Right atrium auricular region (tissue), 2 donors: ENCODE data around the gene SPAG16. TPM values are rescaled to one million over a fixed set of nuclear protein-coding genes. Genes with fewer than 3 reads are reported as not detected.
A peak's percentile ranks its signal among the peaks of the same experiment; 100 is the strongest.

ENCODE experiments used
- DNase-seq: peaks from one replicate; pipeline ENCODE4 v3.0.0-alpha.2; 2019; ENCODE audit warnings: low spot score
- H3K27ac ChIP-seq, 2 donors: fragments of 200-600 bp; sonication (generic); 1 replicate in 1 of 2; 2 replicates in 1 of 2; pipeline ENCODE4 v1.5.1; 2016 to 2019
- H3K27me3 ChIP-seq, 2 donors: fragments of 200-600 bp; sonication (generic); one replicate each; pipeline versions ENCODE4 v1.5.1 to v1.6.0; 2017 to 2019
- H3K36me3 ChIP-seq: fragments of 200-600 bp; sonication (generic); one replicate; pipeline ENCODE4 v1.5.1; 2016
- H3K4me1 ChIP-seq, 2 donors: fragments of 200-600 bp; sonication (generic); one replicate each; pipeline versions ENCODE4 v1.5.1 to v1.6.0; 2017 to 2019
- H3K4me3 ChIP-seq, 2 donors: fragments of 200-600 bp; sonication (generic); 1 replicate in 1 of 2; 2 replicates in 1 of 2; pipeline ENCODE4 v1.5.1; 2017 to 2019; ENCODE audit warnings: mild to moderate bottlenecking in 1 of 2, moderate library complexity in 1 of 2
- H3K9me3 ChIP-seq, 2 donors: fragments of 200-600 bp; sonication (generic); one replicate each; pipeline ENCODE4 v1.5.1; 2019
- total RNA-seq, 2 donors: library from RNA; depleted of rRNA; stranded (reverse); fragments of >200 nt; gene quantifications; one replicate each; pipeline ENCODE4 v1.1.0, GENCODE V29; 2016
- TF ChIP-seq, protein P1 (sequence below), 2 donors: fragments of 200-600 bp; sonication (generic); IDR thresholded peaks; one replicate each; pipeline ENCODE4 v1.5.1; 2019; ENCODE audit warnings: antibody characterized with exemption in 2 of 2

Gene SPAG16
- total RNA-seq, 2 donors from 2014 or later: 17.3 to 18.3 TPM

DNA sequence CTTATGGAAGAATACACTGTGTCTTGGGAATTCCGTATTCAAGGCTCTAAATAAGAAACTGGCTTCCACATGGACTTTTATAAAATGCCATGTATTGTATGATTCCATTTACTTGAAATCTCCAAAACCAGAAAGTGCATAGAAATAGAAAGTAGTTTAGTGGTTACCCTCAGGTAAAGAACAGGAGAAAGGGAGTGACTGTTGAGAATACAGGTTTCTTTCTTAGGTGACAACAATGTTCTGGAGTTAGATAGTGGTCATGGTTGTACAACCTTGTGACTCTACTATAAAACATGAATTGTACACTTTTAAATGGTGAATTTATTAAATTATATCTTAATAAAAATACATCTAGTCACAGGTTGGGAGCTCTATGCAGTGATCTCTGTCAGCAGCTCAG is 481.8 kb downstream of the SPAG16 start:
- no peaks in the 10 kb centered on the region for H3K9me3 ChIP-seq
- TF ChIP-seq, protein P1, sequence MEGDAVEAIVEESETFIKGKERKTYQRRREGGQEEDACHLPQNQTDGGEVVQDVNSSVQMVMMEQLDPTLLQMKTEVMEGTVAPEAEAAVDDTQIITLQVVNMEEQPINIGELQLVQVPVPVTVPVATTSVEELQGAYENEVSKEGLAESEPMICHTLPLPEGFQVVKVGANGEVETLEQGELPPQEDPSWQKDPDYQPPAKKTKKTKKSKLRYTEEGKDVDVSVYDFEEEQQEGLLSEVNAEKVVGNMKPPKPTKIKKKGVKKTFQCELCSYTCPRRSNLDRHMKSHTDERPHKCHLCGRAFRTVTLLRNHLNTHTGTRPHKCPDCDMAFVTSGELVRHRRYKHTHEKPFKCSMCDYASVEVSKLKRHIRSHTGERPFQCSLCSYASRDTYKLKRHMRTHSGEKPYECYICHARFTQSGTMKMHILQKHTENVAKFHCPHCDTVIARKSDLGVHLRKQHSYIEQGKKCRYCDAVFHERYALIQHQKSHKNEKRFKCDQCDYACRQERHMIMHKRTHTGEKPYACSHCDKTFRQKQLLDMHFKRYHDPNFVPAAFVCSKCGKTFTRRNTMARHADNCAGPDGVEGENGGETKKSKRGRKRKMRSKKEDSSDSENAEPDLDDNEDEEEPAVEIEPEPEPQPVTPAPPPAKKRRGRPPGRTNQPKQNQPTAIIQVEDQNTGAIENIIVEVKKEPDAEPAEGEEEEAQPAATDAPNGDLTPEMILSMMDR (IDR thresholded peaks at IDR 0.05): no peak
- no peak for DNase-seq
- H3K27me3 ChIP-seq: no peaks in the 10 kb centered on the region
- no peaks in the 10 kb centered on the region for H3K36me3 ChIP-seq
- no peak overlapping the region for H3K27ac ChIP-seq
- H3K4me3 ChIP-seq: no peak overlapping the region
- H3K4me1 ChIP-seq: no peaks in the 10 kb centered on the region

DNA sequence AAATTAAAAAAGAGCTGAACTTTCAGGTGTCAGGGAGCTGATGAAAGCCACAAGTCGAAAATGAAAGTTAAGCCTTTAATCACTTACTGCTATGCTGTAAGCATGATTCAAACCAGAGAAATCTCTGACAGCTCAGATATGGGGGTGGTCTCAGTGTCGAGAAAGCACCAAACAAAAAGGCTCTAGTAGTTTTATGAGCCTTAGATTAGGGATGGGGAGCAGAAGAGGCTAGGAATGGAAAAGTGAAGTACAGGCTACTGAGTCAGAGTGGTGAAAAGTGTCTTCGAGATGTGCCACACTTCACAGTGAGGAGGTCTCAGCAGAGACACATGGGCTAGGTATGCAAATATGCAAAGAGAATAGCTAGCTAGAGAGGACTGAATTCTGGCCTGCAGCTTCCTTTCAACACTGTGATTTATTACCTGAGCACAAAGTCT is 482.2 kb downstream of the SPAG16 start:
- Histone ChIP-seq H3K4me3 (no peak overlapping the region), H3K4me1 (no peaks in the 10 kb centered on the region), H3K27me3 (no peaks in the 10 kb centered on the region), H3K9me3 (no peaks in the 10 kb centered on the region), H3K36me3 (no peaks in the 10 kb centered on the region), H3K27ac (no peak overlapping the region)
- DNase-seq: no peak
- TF ChIP-seq, protein P1 (IDR thresholded peaks at IDR 0.05): no peak

DNA sequence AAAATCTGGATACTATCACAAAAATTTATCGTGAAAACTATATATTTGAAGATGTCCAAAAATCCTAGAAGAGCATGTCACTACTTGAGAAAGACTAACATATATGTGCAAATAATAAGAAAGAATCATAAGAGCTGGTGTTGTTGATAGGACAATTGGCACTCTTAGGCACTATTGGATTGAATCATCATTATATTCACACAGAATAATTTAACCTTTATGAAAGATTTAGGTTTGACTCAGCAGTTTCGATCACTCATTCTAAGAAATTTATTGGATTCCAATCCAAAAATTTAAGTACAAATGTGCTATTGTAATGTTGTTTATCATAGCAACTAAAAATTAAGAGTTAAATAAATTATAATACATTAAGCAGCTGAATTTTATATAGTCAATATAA is 503.6 kb downstream of the SPAG16 start:
- no peak overlapping the region for H3K27ac ChIP-seq
- H3K4me3 ChIP-seq: no peak overlapping the region
- DNase-seq: no peak
- no peaks in the 10 kb centered on the region for H3K36me3 ChIP-seq
- H3K9me3 ChIP-seq: no peaks in the 10 kb centered on the region
- no peaks in the 10 kb centered on the region for H3K27me3 ChIP-seq
- TF ChIP-seq, protein P1 (IDR thresholded peaks at IDR 0.05): no peak
- no peaks in the 10 kb centered on the region for H3K4me1 ChIP-seq

DNA sequence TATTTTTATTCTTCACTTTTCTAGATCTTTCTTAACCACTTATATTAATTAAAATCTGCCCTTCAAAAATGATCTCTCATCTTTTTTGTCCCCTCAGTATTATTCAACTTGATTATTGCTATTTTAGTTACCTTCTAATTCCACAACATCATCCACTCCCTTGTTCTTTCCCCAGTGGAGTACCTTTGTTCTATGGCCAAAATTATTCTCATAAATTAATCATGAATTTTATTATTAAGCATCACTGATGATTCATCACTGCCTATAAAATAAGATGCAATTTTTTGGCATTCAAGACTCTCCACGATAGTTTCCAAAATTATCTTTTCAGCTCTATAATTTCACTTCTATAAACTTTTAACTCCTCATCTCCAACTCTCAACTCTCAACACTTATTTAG is 505.7 kb downstream of the SPAG16 start:
- no peaks in the 10 kb centered on the region for H3K36me3 ChIP-seq
- H3K27ac ChIP-seq: no peak overlapping the region
- H3K27me3 ChIP-seq: no peaks in the 10 kb centered on the region
- no peaks in the 10 kb centered on the region for H3K4me1 ChIP-seq
- no peaks in the 10 kb centered on the region for H3K9me3 ChIP-seq
- no peak for DNase-seq
- TF ChIP-seq, protein P1 (IDR thresholded peaks at IDR 0.05): no peak
- no peak overlapping the region for H3K4me3 ChIP-seq

DNA sequence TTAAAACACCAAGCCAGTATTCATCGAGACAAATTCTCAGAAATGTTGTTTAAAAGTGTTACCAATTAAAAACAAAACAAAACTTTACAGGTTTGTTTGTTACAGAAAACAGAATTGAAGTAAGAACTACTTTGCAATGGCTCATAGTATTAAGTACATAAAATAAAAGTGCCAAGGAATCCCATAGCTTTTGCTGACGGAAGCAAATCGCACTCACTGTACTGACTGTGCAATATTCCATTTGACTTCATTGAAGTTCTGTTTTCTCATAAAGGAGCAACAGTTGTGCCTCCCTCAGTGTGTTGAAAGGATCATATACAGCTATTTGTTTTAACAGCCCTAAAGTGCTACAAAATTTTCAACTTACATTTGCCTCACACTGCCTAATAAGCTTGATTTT is 507.8 kb downstream of the SPAG16 start:
- H3K4me1 ChIP-seq: no peaks in the 10 kb centered on the region
- H3K36me3 ChIP-seq: no peaks in the 10 kb centered on the region
- no peak overlapping the region for H3K4me3 ChIP-seq
- H3K27ac ChIP-seq: no peak overlapping the region
- DNase-seq: no peak
- no peaks in the 10 kb centered on the region for H3K9me3 ChIP-seq
- H3K27me3 ChIP-seq: no peaks in the 10 kb centered on the region
- TF ChIP-seq, protein P1 (IDR thresholded peaks at IDR 0.05): no peak

DNA sequence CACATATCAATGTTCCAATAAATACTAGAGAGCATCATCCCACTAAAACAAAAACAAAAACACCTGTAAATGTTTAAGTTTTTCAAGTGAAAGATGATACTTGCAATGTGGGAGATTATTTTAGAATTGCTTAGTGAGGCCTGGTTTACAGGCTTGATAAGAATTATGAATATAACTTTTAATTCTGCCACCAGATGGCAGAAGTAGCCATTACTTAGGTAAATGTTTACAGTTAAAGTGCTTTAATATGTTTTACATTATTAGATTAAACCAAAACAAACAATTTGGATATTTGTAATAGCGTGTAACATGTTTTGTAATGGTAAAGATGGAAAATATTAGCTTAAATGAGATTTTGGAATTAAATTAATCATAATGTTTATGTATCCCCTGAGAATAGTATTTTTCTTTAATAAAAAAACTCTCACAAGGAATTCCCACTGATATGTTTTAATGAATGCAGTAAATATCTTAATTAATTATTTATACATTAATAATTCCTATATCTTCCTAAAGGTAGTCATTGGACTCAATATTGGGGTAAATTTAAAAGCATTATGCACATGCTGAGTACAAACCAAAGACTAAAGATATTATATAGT is 522.0 kb downstream of the SPAG16 start:
- H3K27me3 ChIP-seq: no peaks in the 10 kb centered on the region
- DNase-seq: no peak
- H3K27ac ChIP-seq: no peak overlapping the region
- no peaks in the 10 kb centered on the region for H3K36me3 ChIP-seq
- H3K4me1 ChIP-seq: no peaks in the 10 kb centered on the region
- H3K4me3 ChIP-seq: no peak overlapping the region
- no peaks in the 10 kb centered on the region for H3K9me3 ChIP-seq
- TF ChIP-seq, protein P1 (IDR thresholded peaks at IDR 0.05): peak in 1 of 2 donors; percentile 56
